Activated T-helper 9 cell treated with anti-CD3 and anti-CD28 coated beads, Interleukin-2, amount 50 U/mL, for 16 hours (primary cell): ENCODE results near the gene TAS1R2.

Experiments
- DNase-seq: peaks from one replicate; pipeline ENCODE4 v3.0.0-alpha.2; 2020; ENCODE audit warnings: low read depth

Gene TAS1R2

GRCh38 chr1:18799454-18799853 is 60.0 kb downstream of the TAS1R2 start:
- no peak for DNase-seq

GRCh38 chr1:18798946-18799345 is 60.5 kb downstream of the TAS1R2 start:
- no peak for DNase-seq

GRCh38 chr1:18798533-18798932 is 60.9 kb downstream of the TAS1R2 start:
- DNase-seq: no peak

- no peak for DNase-seq
Measured at GRCh38 chr1:18796950-18797349, 62.5 kb downstream of the TAS1R2 start.

- DNase-seq: no peak
Measured at GRCh38 chr1:18795002-18795689, 64.3 kb downstream of the TAS1R2 start.

- no peak for DNase-seq
Measured at GRCh38 chr1:18794561-18794960, 64.9 kb downstream of the TAS1R2 start.

- DNase-seq: no peak
Measured at GRCh38 chr1:18794051-18794450, 65.4 kb downstream of the TAS1R2 start.

GRCh38 chr1:18793164-18793563 is 66.3 kb downstream of the TAS1R2 start:
- no peak for DNase-seq

GRCh38 chr1:18792747-18793146 is 66.7 kb downstream of the TAS1R2 start:
- no peak for DNase-seq
